ENCODE measurements around the gene ADARB1.

DNA sequence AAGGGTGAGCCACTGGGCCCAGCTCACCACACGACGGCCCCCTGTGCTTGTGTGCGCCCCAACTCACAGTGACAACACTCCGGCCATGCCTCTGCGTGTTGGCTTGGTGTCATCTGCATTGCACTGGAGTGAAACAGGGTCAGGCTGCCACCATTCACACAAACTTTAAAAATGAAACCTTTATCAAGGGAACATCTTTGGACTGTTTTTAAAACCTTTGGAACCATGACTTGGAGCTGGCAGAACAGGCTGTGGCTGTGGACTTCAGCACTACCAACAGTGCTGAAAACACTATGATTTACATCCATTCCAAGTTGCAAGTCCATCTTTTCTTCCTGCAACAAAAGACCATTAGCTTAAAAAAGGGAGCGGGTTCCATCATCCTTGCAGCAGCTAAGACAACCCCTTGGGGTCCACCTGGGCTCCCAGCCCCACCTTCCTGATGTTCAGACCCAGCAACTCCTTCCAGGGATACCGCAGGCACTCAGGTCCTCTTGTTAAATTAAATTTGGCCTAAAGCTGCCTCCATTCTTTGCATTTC, 187.7 kb downstream of the ADARB1 start:
- TF ChIP-seq ZFP3 (CRISPR knock-in tag; IDR thresholded peaks at IDR 0.05) (no peak), ISL1 (CRISPR knock-in tag; IDR thresholded peaks at IDR 0.05) (no peak), TSHZ2 (CRISPR knock-in tag; IDR thresholded peaks at IDR 0.05) (no peak), TCF4 (CRISPR knock-in tag; IDR thresholded peaks at IDR 0.05; ENCODE audit: borderline replicate concordance) (no peak), ARNTL (CRISPR knock-in tag; IDR thresholded peaks at IDR 0.05; ENCODE audit: borderline replicate concordance, low read depth) (no peak), ZFP30 (CRISPR knock-in tag; IDR thresholded peaks at IDR 0.05) (no peak), TOX (CRISPR knock-in tag; IDR thresholded peaks at IDR 0.05; ENCODE audit: borderline replicate concordance) (no peak)
- TF ChIP-seq, protein P1, sequence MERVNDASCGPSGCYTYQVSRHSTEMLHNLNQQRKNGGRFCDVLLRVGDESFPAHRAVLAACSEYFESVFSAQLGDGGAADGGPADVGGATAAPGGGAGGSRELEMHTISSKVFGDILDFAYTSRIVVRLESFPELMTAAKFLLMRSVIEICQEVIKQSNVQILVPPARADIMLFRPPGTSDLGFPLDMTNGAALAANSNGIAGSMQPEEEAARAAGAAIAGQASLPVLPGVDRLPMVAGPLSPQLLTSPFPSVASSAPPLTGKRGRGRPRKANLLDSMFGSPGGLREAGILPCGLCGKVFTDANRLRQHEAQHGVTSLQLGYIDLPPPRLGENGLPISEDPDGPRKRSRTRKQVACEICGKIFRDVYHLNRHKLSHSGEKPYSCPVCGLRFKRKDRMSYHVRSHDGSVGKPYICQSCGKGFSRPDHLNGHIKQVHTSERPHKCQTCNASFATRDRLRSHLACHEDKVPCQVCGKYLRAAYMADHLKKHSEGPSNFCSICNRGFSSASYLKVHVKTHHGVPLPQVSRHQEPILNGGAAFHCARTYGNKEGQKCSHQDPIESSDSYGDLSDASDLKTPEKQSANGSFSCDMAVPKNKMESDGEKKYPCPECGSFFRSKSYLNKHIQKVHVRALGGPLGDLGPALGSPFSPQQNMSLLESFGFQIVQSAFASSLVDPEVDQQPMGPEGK (CRISPR knock-in tag; IDR thresholded peaks at IDR 0.05; ENCODE audit: borderline replicate concordance) = no peak
